ENCODE results near the gene FBRSL1.
"Not testable (repeated sequence)": the region's sequence is repeated elsewhere in the genome, so short reads cannot be mapped to it uniquely, and the experiment has no call there.

Gene FBRSL1

GRCh38 chr12:132454193-132454932, 35.6 kb upstream of the FBRSL1 start:
- DNase-seq = peak; percentile 58

GRCh38 chr12:132454933-132455418, 35.0 kb upstream of the FBRSL1 start:
- DNase-seq = no peak

GRCh38 chr12:132455565-132455964, 34.4 kb upstream of the FBRSL1 start:
- no peak for DNase-seq

GRCh38 chr12:132456186-132456943, 33.6 kb upstream of the FBRSL1 start:
- no peak for DNase-seq

- DNase-seq = no peak
These were observed 32.9 kb upstream of the FBRSL1 start for GRCh38 chr12:132456944-132457495.

- no peak for DNase-seq
These were observed 31.5 kb upstream of the FBRSL1 start for GRCh38 chr12:132458441-132458840.

GRCh38 chr12:132458846-132459641, 30.9 kb upstream of the FBRSL1 start:
- no peak for DNase-seq

- DNase-seq = peak; percentile 57
These were observed 29.4 kb upstream of the FBRSL1 start for GRCh38 chr12:132460571-132460970.

GRCh38 chr12:132461526-132461925, 28.4 kb upstream of the FBRSL1 start:
- DNase-seq = no peak

- DNase-seq = no peak
These were observed 27.2 kb upstream of the FBRSL1 start for GRCh38 chr12:132462788-132463187.

- not testable (repeated sequence) for DNase-seq
These were observed 26.5 kb upstream of the FBRSL1 start for GRCh38 chr12:132463284-132463924.

- DNase-seq = not testable (repeated sequence)
These were observed 25.6 kb upstream of the FBRSL1 start for GRCh38 chr12:132464304-132464703.

- DNase-seq = no peak
These were observed 25.1 kb upstream of the FBRSL1 start for GRCh38 chr12:132464820-132465219.

- no peak for DNase-seq
These were observed 24.4 kb upstream of the FBRSL1 start for GRCh38 chr12:132465269-132466190.

GRCh38 chr12:132466241-132467201, 23.4 kb upstream of the FBRSL1 start:
- DNase-seq = no peak

GRCh38 chr12:132467511-132467910, 22.4 kb upstream of the FBRSL1 start:
- DNase-seq = no peak

GRCh38 chr12:132469423-132469822, 20.5 kb upstream of the FBRSL1 start:
- DNase-seq = peak; percentile 67

GRCh38 chr12:132470397-132470796, 19.6 kb upstream of the FBRSL1 start:
- no peak for DNase-seq

- DNase-seq = peak; percentile 99
These were observed 18.7 kb upstream of the FBRSL1 start for GRCh38 chr12:132471011-132471857.
